PC-9 (cell line): Measurements from ENCODE around the gene PDZD4.

ENCODE experiments used
- EZH2 ChIP-seq: fragments of 200-600 bp; sonication (generic); IDR thresholded peaks from 2 replicates; pipeline ENCODE4 v1.8.0; 2017; ENCODE audit warnings: antibody characterized with exemption, low read depth
- TF ChIP-seq, protein P1 (sequence below): fragments of 200-600 bp; sonication (generic); conservative IDR thresholded peaks from 2 replicates; pipeline ENCODE4 v1.6.1; 2017; ENCODE audit warnings: mixed run types, antibody characterized with exemption, mild to moderate bottlenecking, moderate library complexity

DNA sequence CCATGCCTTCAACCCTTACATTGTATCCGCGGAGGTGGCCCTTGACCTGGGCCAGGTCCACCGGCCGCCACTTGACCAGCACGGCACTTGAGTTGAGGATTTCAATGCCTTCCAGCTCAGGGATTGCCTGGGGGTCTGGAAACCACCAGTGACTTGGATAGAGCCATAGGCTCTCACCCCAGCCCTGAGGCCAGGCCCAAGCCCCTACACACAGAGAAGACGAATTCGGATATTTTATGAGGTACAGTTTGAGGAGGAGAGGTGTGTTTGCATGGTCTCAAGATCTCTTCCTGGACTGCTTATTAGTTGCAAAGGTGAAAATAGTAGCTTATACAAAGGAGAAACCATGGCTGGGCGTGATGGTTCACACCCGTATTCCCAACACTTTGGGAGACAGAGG lies 35.3 kb upstream of the PDZD4 start:
- TF ChIP-seq, protein P1, sequence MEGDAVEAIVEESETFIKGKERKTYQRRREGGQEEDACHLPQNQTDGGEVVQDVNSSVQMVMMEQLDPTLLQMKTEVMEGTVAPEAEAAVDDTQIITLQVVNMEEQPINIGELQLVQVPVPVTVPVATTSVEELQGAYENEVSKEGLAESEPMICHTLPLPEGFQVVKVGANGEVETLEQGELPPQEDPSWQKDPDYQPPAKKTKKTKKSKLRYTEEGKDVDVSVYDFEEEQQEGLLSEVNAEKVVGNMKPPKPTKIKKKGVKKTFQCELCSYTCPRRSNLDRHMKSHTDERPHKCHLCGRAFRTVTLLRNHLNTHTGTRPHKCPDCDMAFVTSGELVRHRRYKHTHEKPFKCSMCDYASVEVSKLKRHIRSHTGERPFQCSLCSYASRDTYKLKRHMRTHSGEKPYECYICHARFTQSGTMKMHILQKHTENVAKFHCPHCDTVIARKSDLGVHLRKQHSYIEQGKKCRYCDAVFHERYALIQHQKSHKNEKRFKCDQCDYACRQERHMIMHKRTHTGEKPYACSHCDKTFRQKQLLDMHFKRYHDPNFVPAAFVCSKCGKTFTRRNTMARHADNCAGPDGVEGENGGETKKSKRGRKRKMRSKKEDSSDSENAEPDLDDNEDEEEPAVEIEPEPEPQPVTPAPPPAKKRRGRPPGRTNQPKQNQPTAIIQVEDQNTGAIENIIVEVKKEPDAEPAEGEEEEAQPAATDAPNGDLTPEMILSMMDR: no peak
- TF ChIP-seq EZH2: no peak
